ENCODE results near the gene SRP14.
"Not testable (repeated sequence)": the region's sequence is repeated elsewhere in the genome, so short reads cannot be mapped to it uniquely, and the experiment has no call there.

SRP14 gene

GRCh38 chr15:40029979-40030893 lies 8.7 kb downstream of the SRP14 start:
- no peak for DNase-seq (ENCODE audit: low read depth in 2 of 2)

GRCh38 chr15:40028853-40029252 lies 10.1 kb downstream of the SRP14 start:
- DNase-seq (ENCODE audit: low read depth in 2 of 2), result no peak

GRCh38 chr15:40028193-40028592 lies 10.8 kb downstream of the SRP14 start:
- DNase-seq (ENCODE audit: low read depth in 2 of 2), result no peak

- DNase-seq (ENCODE audit: low read depth in 2 of 2), result no peak
Measured at GRCh38 chr15:40016224-40016865, 22.6 kb downstream of the SRP14 start.

GRCh38 chr15:40014390-40014789 lies 24.6 kb downstream of the SRP14 start:
- no peak for DNase-seq (ENCODE audit: low read depth in 2 of 2)

GRCh38 chr15:40013372-40013771 lies 25.6 kb downstream of the SRP14 start:
- DNase-seq (ENCODE audit: low read depth in 2 of 2), result not testable (repeated sequence)

GRCh38 chr15:40011303-40011702 lies 27.7 kb downstream of the SRP14 start:
- DNase-seq (ENCODE audit: low read depth in 2 of 2), result no peak

- no peak for DNase-seq (ENCODE audit: low read depth in 2 of 2)
Measured at GRCh38 chr15:40010686-40011085, 28.3 kb downstream of the SRP14 start.

- no peak for DNase-seq (ENCODE audit: low read depth in 2 of 2)
Measured at GRCh38 chr15:40008061-40008765, 30.8 kb downstream of the SRP14 start.

GRCh38 chr15:40006646-40007045 lies 32.3 kb downstream of the SRP14 start:
- DNase-seq (ENCODE audit: low read depth in 2 of 2), result no peak

GRCh38 chr15:40006003-40006402 lies 33.0 kb downstream of the SRP14 start:
- DNase-seq (ENCODE audit: low read depth in 2 of 2), result no peak

GRCh38 chr15:40003116-40003916 lies 35.7 kb downstream of the SRP14 start:
- DNase-seq (ENCODE audit: low read depth in 2 of 2), result no peak

- DNase-seq (ENCODE audit: low read depth in 2 of 2), result no peak
Measured at GRCh38 chr15:40002295-40002694, 36.7 kb downstream of the SRP14 start.

- no peak for DNase-seq (ENCODE audit: low read depth in 2 of 2)
Measured at GRCh38 chr15:39999538-40000200, 39.3 kb downstream of the SRP14 start.

GRCh38 chr15:39998511-39999077 lies 40.4 kb downstream of the SRP14 start:
- no peak for DNase-seq (ENCODE audit: low read depth in 2 of 2)

GRCh38 chr15:39997639-39998038 lies 41.3 kb downstream of the SRP14 start:
- DNase-seq (ENCODE audit: low read depth in 2 of 2), result no peak

GRCh38 chr15:39997031-39997430 lies 42.0 kb downstream of the SRP14 start:
- no peak for DNase-seq (ENCODE audit: low read depth in 2 of 2)

GRCh38 chr15:39996228-39996627 lies 42.8 kb downstream of the SRP14 start:
- DNase-seq (ENCODE audit: low read depth in 2 of 2), result not testable (repeated sequence)

- DNase-seq (ENCODE audit: low read depth in 2 of 2), result not testable (repeated sequence)
Measured at GRCh38 chr15:39992953-39993352, 46.0 kb downstream of the SRP14 start.

GRCh38 chr15:39990706-39991105 lies 48.3 kb downstream of the SRP14 start:
- DNase-seq (ENCODE audit: low read depth in 2 of 2), result no peak

GRCh38 chr15:39987821-39988220 lies 51.2 kb downstream of the SRP14 start:
- DNase-seq (ENCODE audit: low read depth in 2 of 2), result no peak

All from stimulated activated CD8-positive, alpha-beta memory T cell treated with anti-CD3 and anti-CD28 coated beads, Interleukin-7, amount 100 ng/mL, for 1 hour (primary cell).